ENCODE results near the gene AKT3.
A peak's percentile ranks its signal among the peaks of the same experiment; 100 is the strongest.
"Not testable (repeated sequence)": the region's sequence is repeated elsewhere in the genome, so short reads cannot be mapped to it uniquely, and the experiment has no call there.

The AKT3 gene

GRCh38 chr1:243609698-243610097, 240.3 kb downstream of the AKT3 start:
- no peak for DNase-seq (ENCODE audit: low read depth in 2 of 2, low spot score in 1 of 2)

- DNase-seq (ENCODE audit: low read depth in 2 of 2, low spot score in 1 of 2): no peak
Measured at GRCh38 chr1:243605604-243606003, 244.4 kb downstream of the AKT3 start.

- DNase-seq (ENCODE audit: low read depth in 2 of 2, low spot score in 1 of 2): no peak
Measured at GRCh38 chr1:243601720-243602119, 248.3 kb downstream of the AKT3 start.

- peak in 1 of 2 donors; percentile 7 for DNase-seq (ENCODE audit: low read depth in 2 of 2, low spot score in 1 of 2)
Measured at GRCh38 chr1:243598433-243598832, 251.6 kb downstream of the AKT3 start.

GRCh38 chr1:243597383-243597782, 252.7 kb downstream of the AKT3 start:
- DNase-seq (ENCODE audit: low read depth in 2 of 2, low spot score in 1 of 2): no peak

GRCh38 chr1:243596431-243597062, 253.5 kb downstream of the AKT3 start:
- no peak for DNase-seq (ENCODE audit: low read depth in 2 of 2, low spot score in 1 of 2)

GRCh38 chr1:243595527-243596210, 254.4 kb downstream of the AKT3 start:
- no peak for DNase-seq (ENCODE audit: low read depth in 2 of 2, low spot score in 1 of 2)

GRCh38 chr1:243594455-243594854, 255.6 kb downstream of the AKT3 start:
- no peak for DNase-seq (ENCODE audit: low read depth in 2 of 2, low spot score in 1 of 2)

- DNase-seq (ENCODE audit: low read depth in 2 of 2, low spot score in 1 of 2): not testable (repeated sequence)
Measured at GRCh38 chr1:243589286-243589685, 260.8 kb downstream of the AKT3 start.

GRCh38 chr1:243587823-243588560, 262.1 kb downstream of the AKT3 start:
- DNase-seq (ENCODE audit: low read depth in 2 of 2, low spot score in 1 of 2): no peak

- DNase-seq (ENCODE audit: low read depth in 2 of 2, low spot score in 1 of 2): no peak
Measured at GRCh38 chr1:243587285-243587684, 262.8 kb downstream of the AKT3 start.

GRCh38 chr1:243585982-243586381, 264.1 kb downstream of the AKT3 start:
- DNase-seq (ENCODE audit: low read depth in 2 of 2, low spot score in 1 of 2): no peak

- DNase-seq (ENCODE audit: low read depth in 2 of 2, low spot score in 1 of 2): no peak
Measured at GRCh38 chr1:243582326-243582725, 267.7 kb downstream of the AKT3 start.

GRCh38 chr1:243580984-243581383, 269.1 kb downstream of the AKT3 start:
- no peak for DNase-seq (ENCODE audit: low read depth in 2 of 2, low spot score in 1 of 2)

- DNase-seq (ENCODE audit: low read depth in 2 of 2, low spot score in 1 of 2): no peak
Measured at GRCh38 chr1:243580072-243580471, 270.0 kb downstream of the AKT3 start.

GRCh38 chr1:243575070-243575469, 275.0 kb downstream of the AKT3 start:
- DNase-seq (ENCODE audit: low read depth in 2 of 2, low spot score in 1 of 2): no peak

- no peak for DNase-seq (ENCODE audit: low read depth in 2 of 2, low spot score in 1 of 2)
Measured at GRCh38 chr1:243572940-243573339, 277.1 kb downstream of the AKT3 start.

- no peak for DNase-seq (ENCODE audit: low read depth in 2 of 2, low spot score in 1 of 2)
Measured at GRCh38 chr1:243568793-243569192, 281.2 kb downstream of the AKT3 start.

- DNase-seq (ENCODE audit: low read depth in 2 of 2, low spot score in 1 of 2): no peak
Measured at GRCh38 chr1:243564814-243565213, 285.2 kb downstream of the AKT3 start.

GRCh38 chr1:243563732-243564131, 286.3 kb downstream of the AKT3 start:
- DNase-seq (ENCODE audit: low read depth in 2 of 2, low spot score in 1 of 2): no peak

GRCh38 chr1:243562473-243562872, 287.6 kb downstream of the AKT3 start:
- DNase-seq (ENCODE audit: low read depth in 2 of 2, low spot score in 1 of 2): no peak

GRCh38 chr1:243561588-243562319, 288.3 kb downstream of the AKT3 start:
- no peak for DNase-seq (ENCODE audit: low read depth in 2 of 2, low spot score in 1 of 2)

Data from stimulated activated CD8-positive, alpha-beta memory T cell treated with anti-CD3 and anti-CD28 coated beads, Interleukin-4, amount 100 ng/mL, for 4 hours (primary cell).